ENCODE results near the gene PAPSS2. TPM values are rescaled to one million over a fixed set of nuclear protein-coding genes. Genes with fewer than 3 reads are reported as not detected.

PAPSS2 gene
- polyA plus RNA-seq, 3 donors from 2014 or later, result 0.11 to 0.14 TPM; not detected in 1

GRCh38 chr10:87794285-87794684, 134.6 kb downstream of the PAPSS2 start:
- Mint-ChIP-seq H3K4me1 (peaks cover 35 to 65% of the 10 kb centered on the region in 2 donors), H3K27ac (peak overlapping the region in 2 of 6 donors; percentile 18 to 57), H3K27me3 (ENCODE audit: low read depth in 3 of 3) (peaks cover 0 to 2% (median 1%) of the 10 kb centered on the region in 3 donors), H3K4me3 (no peak overlapping the region), H3K36me3 (peaks cover 4 to 20% (median 9%) of the 10 kb centered on the region in 3 donors), H3K9me3 (no peaks in the 10 kb centered on the region)
- DNase-seq, result no peak

Other genes starting within 250 kb of the PAPSS2 start
- 10 to 100 TPM in 2 of 3 donors, 1 to 10 TPM in 1; 8.2 to 16.1 (median 12.2) TPM for gene MINPP1, start 155.0 kb upstream of the PAPSS2 start, polyA plus RNA-seq
- gene ATAD1, start 158.3 kb downstream of the PAPSS2 start, polyA plus RNA-seq, result 10 to 100 TPM; 31.2 to 44.0 (median 42.1) TPM
- gene KLLN, start 203.7 kb downstream of the PAPSS2 start, polyA plus RNA-seq, result under 1 TPM in 2 of 3 donors, not detected in 1; 0.06 to 0.17 TPM
- 10 to 100 TPM; 18.0 to 33.5 (median 30.6) TPM for gene PTEN, start 203.7 kb downstream of the PAPSS2 start, polyA plus RNA-seq